ENCODE results near the gene CELSR1.
A peak's percentile ranks its signal among the peaks of the same experiment; 100 is the strongest.

The CELSR1 gene

GRCh38 chr22:46355996-46356471, 181.4 kb downstream of the CELSR1 start:
- no peak overlapping the region for H3K27ac Mint-ChIP-seq
- no peaks in the 10 kb centered on the region for H3K9me3 Mint-ChIP-seq
- no peak overlapping the region for H3K4me3 Mint-ChIP-seq
- H3K36me3 Mint-ChIP-seq (ENCODE audit: low read depth), result peaks cover 44% of the 10 kb centered on the region
- H3K4me1 Mint-ChIP-seq (ENCODE audit: low read depth), result peaks cover 5% of the 10 kb centered on the region
- no peaks in the 10 kb centered on the region for H3K27me3 Mint-ChIP-seq

GRCh38 chr22:46355369-46355995, 181.9 kb downstream of the CELSR1 start:
- peaks cover 50% of the 10 kb centered on the region for H3K36me3 Mint-ChIP-seq (ENCODE audit: low read depth)
- H3K4me1 Mint-ChIP-seq (ENCODE audit: low read depth), result peaks cover 5% of the 10 kb centered on the region
- no peak overlapping the region for H3K4me3 Mint-ChIP-seq
- no peaks in the 10 kb centered on the region for H3K9me3 Mint-ChIP-seq
- H3K27me3 Mint-ChIP-seq, result no peaks in the 10 kb centered on the region
- no peak overlapping the region for H3K27ac Mint-ChIP-seq

GRCh38 chr22:46354993-46355305, 182.5 kb downstream of the CELSR1 start:
- peaks cover 55% of the 10 kb centered on the region for H3K36me3 Mint-ChIP-seq (ENCODE audit: low read depth)
- peaks cover 5% of the 10 kb centered on the region for H3K4me1 Mint-ChIP-seq (ENCODE audit: low read depth)
- no peaks in the 10 kb centered on the region for H3K27me3 Mint-ChIP-seq

DNA sequence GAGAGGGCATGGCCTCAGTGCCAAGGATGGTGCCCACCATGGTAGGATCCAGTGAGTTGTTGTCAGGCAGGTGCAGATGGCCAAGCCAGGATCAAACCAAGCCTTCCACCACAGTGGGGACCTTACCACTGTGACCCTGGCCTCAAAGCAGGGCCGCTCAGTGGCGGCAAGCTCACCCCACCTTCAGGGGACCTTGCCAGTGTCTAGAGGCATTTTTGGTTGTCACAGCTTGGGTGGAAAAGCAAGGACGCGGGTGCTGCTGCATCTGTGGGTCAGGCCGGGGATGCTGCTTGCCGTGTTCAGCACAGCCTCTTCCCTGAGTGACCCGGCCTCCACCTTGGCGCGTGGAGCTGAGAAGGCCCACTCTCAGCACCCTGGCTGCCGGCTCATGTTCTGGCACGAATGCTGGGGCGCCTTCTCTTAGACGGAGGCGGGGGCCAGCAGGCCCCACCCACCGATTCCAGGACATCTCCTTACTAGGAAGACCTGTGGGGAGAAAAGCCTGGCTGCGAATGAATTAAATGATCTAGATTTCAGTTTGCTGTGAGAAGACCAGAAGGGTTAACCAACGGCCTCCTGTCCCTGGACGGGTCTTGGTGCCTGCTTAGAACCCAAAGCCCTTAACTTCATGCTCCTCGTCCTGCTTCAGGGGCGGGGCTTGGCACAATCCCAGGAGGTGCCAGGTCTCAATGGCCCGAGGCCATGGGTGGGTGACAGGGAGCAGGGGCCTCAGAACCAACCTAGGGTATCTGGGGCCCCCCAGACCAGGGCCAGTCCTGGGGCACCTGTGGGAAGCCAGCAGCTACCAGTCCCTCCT, 183.0 kb downstream of the CELSR1 start:
- H3K4me3 Mint-ChIP-seq, result no peak overlapping the region
- no peaks in the 10 kb centered on the region for H3K9me3 Mint-ChIP-seq
- peaks cover 5% of the 10 kb centered on the region for H3K4me1 Mint-ChIP-seq (ENCODE audit: low read depth)
- H3K27ac Mint-ChIP-seq, result no peak overlapping the region
- peaks cover 57% of the 10 kb centered on the region for H3K36me3 Mint-ChIP-seq (ENCODE audit: low read depth)
- H3K27me3 Mint-ChIP-seq, result no peaks in the 10 kb centered on the region

More at GRCh38 chr22:46354993-46355305, 182.5 kb downstream of the CELSR1 start:
- no peaks in the 10 kb centered on the region for H3K9me3 Mint-ChIP-seq
- H3K4me3 Mint-ChIP-seq, result no peak overlapping the region
- no peak overlapping the region for H3K27ac Mint-ChIP-seq

- Mint-ChIP-seq H3K36me3 (ENCODE audit: low read depth) (peaks cover 55% of the 10 kb centered on the region), H3K9me3 (no peaks in the 10 kb centered on the region), H3K4me3 (no peak overlapping the region), H3K4me1 (ENCODE audit: low read depth) (peaks cover 5% of the 10 kb centered on the region), H3K27ac (no peak overlapping the region), H3K27me3 (no peaks in the 10 kb centered on the region)
These were observed 183.8 kb downstream of the CELSR1 start for GRCh38 chr22:46353483-46354105.

- Mint-ChIP-seq H3K27me3 (no peaks in the 10 kb centered on the region), H3K27ac (peak overlapping the region; percentile 72), H3K36me3 (ENCODE audit: low read depth) (peaks cover 55% of the 10 kb centered on the region), H3K9me3 (no peaks in the 10 kb centered on the region), H3K4me3 (no peak overlapping the region), H3K4me1 (ENCODE audit: low read depth) (peaks cover 5% of the 10 kb centered on the region)
These were observed 184.6 kb downstream of the CELSR1 start for GRCh38 chr22:46352691-46353386.

DNA sequence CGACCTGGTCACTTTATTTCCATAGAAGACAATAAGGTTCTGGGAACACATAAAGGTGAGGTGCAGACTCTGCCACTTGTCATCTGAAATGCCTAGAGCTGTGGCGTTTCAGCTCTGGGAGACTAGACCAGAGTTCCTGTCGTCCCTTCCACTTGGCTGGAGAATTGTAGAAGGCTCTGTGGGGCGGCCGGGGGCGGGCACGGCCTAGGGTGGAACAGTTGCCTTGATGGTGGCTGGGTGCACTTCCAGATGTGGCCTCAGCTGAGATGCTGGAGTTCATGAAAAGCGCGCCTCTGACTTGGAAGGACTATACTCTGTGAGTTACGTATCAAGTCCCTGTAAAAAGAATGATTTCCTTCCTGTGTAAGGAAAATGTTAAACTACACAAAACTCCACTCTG, 185.1 kb downstream of the CELSR1 start:
- H3K27me3 Mint-ChIP-seq, result no peaks in the 10 kb centered on the region
- H3K4me1 Mint-ChIP-seq (ENCODE audit: low read depth), result peaks cover 5% of the 10 kb centered on the region
- H3K36me3 Mint-ChIP-seq (ENCODE audit: low read depth), result peaks cover 51% of the 10 kb centered on the region
- H3K9me3 Mint-ChIP-seq, result no peaks in the 10 kb centered on the region
- no peak overlapping the region for H3K4me3 Mint-ChIP-seq
- H3K27ac Mint-ChIP-seq, result no peak overlapping the region

GRCh38 chr22:46351767-46352166, 185.7 kb downstream of the CELSR1 start:
- Mint-ChIP-seq H3K4me3 (no peak overlapping the region), H3K36me3 (ENCODE audit: low read depth) (peaks cover 54% of the 10 kb centered on the region), H3K9me3 (no peaks in the 10 kb centered on the region), H3K27ac (no peak overlapping the region), H3K4me1 (ENCODE audit: low read depth) (peaks cover 5% of the 10 kb centered on the region), H3K27me3 (no peaks in the 10 kb centered on the region)

- Mint-ChIP-seq H3K27me3 (no peaks in the 10 kb centered on the region), H3K4me3 (no peak overlapping the region), H3K36me3 (ENCODE audit: low read depth) (peaks cover 59% of the 10 kb centered on the region), H3K27ac (no peak overlapping the region), H3K4me1 (ENCODE audit: low read depth) (peaks cover 5% of the 10 kb centered on the region), H3K9me3 (no peaks in the 10 kb centered on the region)
These were observed 186.2 kb downstream of the CELSR1 start for GRCh38 chr22:46351131-46351735.

DNA sequence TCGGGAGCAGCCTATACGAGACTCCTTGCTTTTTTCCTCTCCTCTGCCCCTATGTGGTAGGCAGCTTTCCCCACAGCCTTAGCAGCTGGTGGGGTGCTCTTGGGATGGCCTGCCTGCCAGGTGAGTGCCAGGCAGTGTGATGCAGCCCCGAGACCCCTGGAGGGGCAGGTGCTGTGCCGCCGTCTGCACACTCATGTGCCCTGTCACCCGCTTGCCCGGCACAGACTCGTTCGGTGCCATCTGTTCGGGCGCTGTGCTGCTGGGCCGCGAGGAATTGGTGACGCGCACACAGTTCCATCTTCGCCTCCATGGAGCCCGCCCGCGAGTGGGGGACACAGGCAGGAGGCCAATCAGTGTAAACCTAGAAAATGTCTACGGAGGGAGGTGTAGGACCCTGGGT, 186.8 kb downstream of the CELSR1 start:
- peaks cover 65% of the 10 kb centered on the region for H3K36me3 Mint-ChIP-seq (ENCODE audit: low read depth)

DNA sequence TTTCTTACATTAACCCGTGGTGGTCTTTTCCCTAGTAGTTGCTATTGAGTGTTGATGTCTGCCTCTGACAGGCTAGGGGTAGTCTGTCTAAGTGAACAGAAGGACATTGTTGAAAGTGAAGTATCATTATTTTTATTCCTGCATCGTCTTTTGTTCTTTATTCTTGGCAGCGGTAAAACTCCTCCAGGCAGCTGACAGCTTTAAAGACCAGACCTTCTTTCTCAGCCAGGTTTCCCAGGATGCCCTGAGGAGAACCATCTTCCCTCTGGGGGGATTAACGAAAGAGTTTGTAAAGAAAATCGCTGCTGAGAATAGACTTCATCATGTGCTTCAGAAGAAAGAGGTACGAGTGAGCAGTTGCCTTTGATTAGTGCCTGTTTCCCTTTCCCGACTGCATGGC, 187.3 kb downstream of the CELSR1 start:
- Mint-ChIP-seq H3K27me3 (no peaks in the 10 kb centered on the region), H3K4me1 (ENCODE audit: low read depth) (peaks cover 5% of the 10 kb centered on the region), H3K27ac (no peak overlapping the region), H3K9me3 (no peaks in the 10 kb centered on the region), H3K36me3 (ENCODE audit: low read depth) (peaks cover 64% of the 10 kb centered on the region), H3K4me3 (no peak overlapping the region)

More for the DNA sequence above, 186.8 kb downstream of the CELSR1 start:
- no peak overlapping the region for H3K27ac Mint-ChIP-seq
- H3K4me1 Mint-ChIP-seq (ENCODE audit: low read depth), result peaks cover 5% of the 10 kb centered on the region
- H3K9me3 Mint-ChIP-seq, result no peaks in the 10 kb centered on the region
- H3K4me3 Mint-ChIP-seq, result no peak overlapping the region
- no peaks in the 10 kb centered on the region for H3K27me3 Mint-ChIP-seq

DNA sequence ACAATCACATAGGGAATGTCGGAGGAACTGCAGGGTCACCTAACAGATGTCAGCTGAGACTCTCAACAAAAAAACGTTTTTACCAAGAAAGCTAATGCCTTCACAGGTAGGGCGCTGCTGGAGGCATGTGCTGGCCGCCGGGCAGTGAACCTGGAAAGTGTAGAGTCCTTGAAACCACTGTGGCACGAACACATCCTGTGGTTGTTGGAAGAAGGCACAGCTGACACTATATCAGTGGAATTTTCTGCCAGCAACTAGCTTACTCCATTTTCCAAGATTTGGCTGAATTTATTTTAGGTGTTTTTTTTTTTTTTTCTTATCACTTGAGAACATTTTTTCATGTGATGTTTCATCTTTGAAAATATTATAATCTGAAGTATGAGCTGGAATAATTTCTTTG, 187.7 kb downstream of the CELSR1 start:
- Mint-ChIP-seq H3K27me3 (no peaks in the 10 kb centered on the region), H3K36me3 (ENCODE audit: low read depth) (peaks cover 66% of the 10 kb centered on the region), H3K27ac (no peak overlapping the region), H3K4me3 (no peak overlapping the region), H3K4me1 (ENCODE audit: low read depth) (peaks cover 5% of the 10 kb centered on the region), H3K9me3 (no peaks in the 10 kb centered on the region)

GRCh38 chr22:46349238-46349637, 188.2 kb downstream of the CELSR1 start:
- Mint-ChIP-seq H3K27me3 (no peaks in the 10 kb centered on the region), H3K9me3 (no peaks in the 10 kb centered on the region), H3K36me3 (ENCODE audit: low read depth) (peaks cover 71% of the 10 kb centered on the region), H3K27ac (no peak overlapping the region), H3K4me3 (no peak overlapping the region), H3K4me1 (ENCODE audit: low read depth) (peaks cover 5% of the 10 kb centered on the region)

DNA sequence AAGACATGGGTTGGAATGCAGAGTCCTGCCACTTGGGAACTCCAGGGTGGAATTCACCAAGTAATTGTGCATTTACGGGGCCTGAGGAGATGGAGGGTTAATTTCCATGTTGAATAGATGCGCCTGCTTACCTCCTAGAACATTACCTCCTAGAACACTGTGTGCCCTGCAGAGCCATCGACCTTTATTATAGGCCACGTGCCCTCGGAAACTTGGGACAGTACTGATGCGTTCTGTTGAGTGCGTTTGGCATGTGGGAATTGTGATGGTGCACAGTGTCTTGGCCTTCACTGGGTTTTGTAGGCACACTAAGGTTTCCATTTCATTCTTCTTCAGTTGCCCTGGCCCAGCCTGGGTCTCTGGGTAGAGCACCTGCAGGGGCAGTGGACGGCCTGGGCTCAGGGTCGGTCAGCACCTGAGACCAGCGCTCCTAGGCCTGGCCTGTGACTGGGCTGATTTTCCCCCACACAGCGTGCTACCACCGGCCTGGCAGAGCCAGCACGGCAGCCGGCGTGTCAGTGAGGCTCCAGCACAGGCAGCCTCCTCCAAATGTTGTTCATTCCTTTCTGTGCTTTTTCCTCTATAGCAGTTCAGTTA, 189.2 kb downstream of the CELSR1 start:
- Mint-ChIP-seq H3K9me3 (no peaks in the 10 kb centered on the region), H3K36me3 (ENCODE audit: low read depth) (peaks cover 72% of the 10 kb centered on the region), H3K4me3 (no peak overlapping the region), H3K27me3 (no peaks in the 10 kb centered on the region), H3K4me1 (ENCODE audit: low read depth) (peaks cover 5% of the 10 kb centered on the region), H3K27ac (no peak overlapping the region)

Data from stimulated activated naive CD8-positive, alpha-beta T cell treated with anti-CD3 and anti-CD28 coated beads, Interleukin-15, Interleukin-2, amounts not matched to agents 100 ng/mL and 50 ng/mL, for 24 hours (primary cell).